Mucosa of descending colon (tissue), 3 donors: ENCODE data around the gene AKAP6. TPM values are rescaled to one million over a fixed set of nuclear protein-coding genes. Genes with fewer than 3 reads are reported as not detected.

Experiments
- ATAC-seq: fragments of 200-7000 bp; cut with Tn5 transposase; one replicate; pipeline ENCODE4 v1.9.1; 2020; ENCODE audit warnings: mild to moderate bottlenecking, moderate library complexity
- DNase-seq, 3 donors: peaks; one replicate each; pipeline ENCODE4 v3.0.0-alpha.2; 2020
- H3K36me3 ChIP-seq: fragments of 200-600 bp; one replicate; pipeline ENCODE4 v1.8.0; 2021; ENCODE audit warnings: low read depth, mild to moderate bottlenecking
- H3K4me1 ChIP-seq: fragments of 200-600 bp; one replicate; pipeline ENCODE4 v1.8.0; 2021; ENCODE audit warnings: low read depth, mild to moderate bottlenecking
- H3K4me3 ChIP-seq: fragments of 200-600 bp; one replicate; pipeline ENCODE4 v1.8.0; 2021; ENCODE audit warnings: mild to moderate bottlenecking
- H3K9me3 ChIP-seq: fragments of 200-600 bp; one replicate; pipeline ENCODE4 v1.8.0; 2021; ENCODE audit warnings: mild to moderate bottlenecking
- intact Hi-C, 2 donors: fragments of 100-400 bp; cut with DNase I in 1 of 2; cut with micrococcal nuclease in 1 of 2; formaldehyde crosslinking; loops; one replicate each; pipeline versions ENCODE4 v1.11.0 to v1.11.1; 2022; cut with DNase I, micrococcal nuclease
- total RNA-seq, 3 donors: library from RNA; stranded (reverse); fragmentation: NEBNext Ultra II Directional in 2 of 3; extraction: Animal tissue kit (Norgen Biotek cat#: 25700) in 2 of 3; gene quantifications; one replicate each; pipeline versions ENCODE4 v1.2.1 to v1.2.4, GENCODE V29; 2021 to 2023
- TF ChIP-seq, protein P1 (sequence below): fragments of 200-600 bp; IDR thresholded peaks from one replicate; pipeline ENCODE4 v1.8.0; 2022; ENCODE audit warnings: antibody characterized with exemption, mild to moderate bottlenecking
- donor health status: DM: no; HTN: no; CAD: no; lungs with moderate emphysema.
- donor health status: DM: no; HTN: no; CAD: no.
- donor health status: DM: no; HTN: yes; CAD: no.

The AKAP6 gene
- total RNA-seq, 3 donors from 2014 or later, result 4.2 to 30.8 (median 5.4) TPM

DNA sequence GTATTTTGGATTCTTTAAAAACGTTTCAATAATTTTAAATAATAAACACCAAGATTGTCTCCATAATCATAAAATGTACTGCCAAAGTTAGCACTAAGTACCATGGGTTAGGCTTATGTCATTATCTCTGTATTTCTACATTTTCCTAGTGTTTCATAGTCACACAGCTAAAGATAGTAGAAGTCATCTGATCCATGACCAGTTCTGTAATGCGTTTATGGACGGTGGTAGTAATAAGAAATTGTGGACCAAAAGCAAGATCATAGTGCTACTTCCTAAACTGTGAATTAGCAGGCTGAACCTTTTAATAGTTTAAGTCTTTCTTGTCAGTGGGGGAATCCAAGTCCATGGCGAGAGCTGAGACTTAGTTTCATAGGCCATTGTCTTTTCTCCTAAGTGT is 142.1 kb downstream of the AKAP6 start:
- intact Hi-C loops, result no loop called here
- Histone ChIP-seq H3K4me1 (peaks cover 5% of the 10 kb centered on the region), H3K9me3 (no peaks in the 10 kb centered on the region), H3K36me3 (no peaks in the 10 kb centered on the region), H3K4me3 (no peak overlapping the region)
- DNase-seq (no peak), ATAC-seq (no peak)
- TF ChIP-seq, protein P1, sequence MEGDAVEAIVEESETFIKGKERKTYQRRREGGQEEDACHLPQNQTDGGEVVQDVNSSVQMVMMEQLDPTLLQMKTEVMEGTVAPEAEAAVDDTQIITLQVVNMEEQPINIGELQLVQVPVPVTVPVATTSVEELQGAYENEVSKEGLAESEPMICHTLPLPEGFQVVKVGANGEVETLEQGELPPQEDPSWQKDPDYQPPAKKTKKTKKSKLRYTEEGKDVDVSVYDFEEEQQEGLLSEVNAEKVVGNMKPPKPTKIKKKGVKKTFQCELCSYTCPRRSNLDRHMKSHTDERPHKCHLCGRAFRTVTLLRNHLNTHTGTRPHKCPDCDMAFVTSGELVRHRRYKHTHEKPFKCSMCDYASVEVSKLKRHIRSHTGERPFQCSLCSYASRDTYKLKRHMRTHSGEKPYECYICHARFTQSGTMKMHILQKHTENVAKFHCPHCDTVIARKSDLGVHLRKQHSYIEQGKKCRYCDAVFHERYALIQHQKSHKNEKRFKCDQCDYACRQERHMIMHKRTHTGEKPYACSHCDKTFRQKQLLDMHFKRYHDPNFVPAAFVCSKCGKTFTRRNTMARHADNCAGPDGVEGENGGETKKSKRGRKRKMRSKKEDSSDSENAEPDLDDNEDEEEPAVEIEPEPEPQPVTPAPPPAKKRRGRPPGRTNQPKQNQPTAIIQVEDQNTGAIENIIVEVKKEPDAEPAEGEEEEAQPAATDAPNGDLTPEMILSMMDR, result no peak

DNA sequence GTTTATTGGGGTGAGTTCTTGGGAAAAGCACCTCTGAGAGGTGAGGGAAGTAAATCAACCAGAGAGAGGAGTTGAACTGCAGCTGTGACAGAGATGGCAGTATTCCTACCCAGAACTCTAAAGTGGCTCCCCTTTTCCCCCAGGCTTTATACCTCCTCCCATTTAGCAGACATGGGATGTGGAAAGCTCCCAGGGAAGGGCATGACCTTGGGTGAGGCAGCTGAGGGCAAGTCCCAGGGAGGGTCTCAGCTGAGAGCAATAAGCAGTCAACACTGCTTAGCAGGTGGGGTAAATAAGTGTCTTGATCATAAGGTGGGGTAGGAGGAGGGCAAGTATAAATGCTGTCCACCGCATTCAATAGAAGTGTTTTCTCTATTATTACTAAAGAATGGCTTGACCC is 143.0 kb downstream of the AKAP6 start:
- no peaks in the 10 kb centered on the region for H3K9me3 ChIP-seq
- intact Hi-C loops, result no loop called here
- H3K4me1 ChIP-seq, result peaks cover 5% of the 10 kb centered on the region
- peak in 1 of 3 donors; percentile 15 for DNase-seq
- no peaks in the 10 kb centered on the region for H3K36me3 ChIP-seq
- no peak for ATAC-seq
- no peak overlapping the region for H3K4me3 ChIP-seq
- TF ChIP-seq, protein P1, result no peak

DNA sequence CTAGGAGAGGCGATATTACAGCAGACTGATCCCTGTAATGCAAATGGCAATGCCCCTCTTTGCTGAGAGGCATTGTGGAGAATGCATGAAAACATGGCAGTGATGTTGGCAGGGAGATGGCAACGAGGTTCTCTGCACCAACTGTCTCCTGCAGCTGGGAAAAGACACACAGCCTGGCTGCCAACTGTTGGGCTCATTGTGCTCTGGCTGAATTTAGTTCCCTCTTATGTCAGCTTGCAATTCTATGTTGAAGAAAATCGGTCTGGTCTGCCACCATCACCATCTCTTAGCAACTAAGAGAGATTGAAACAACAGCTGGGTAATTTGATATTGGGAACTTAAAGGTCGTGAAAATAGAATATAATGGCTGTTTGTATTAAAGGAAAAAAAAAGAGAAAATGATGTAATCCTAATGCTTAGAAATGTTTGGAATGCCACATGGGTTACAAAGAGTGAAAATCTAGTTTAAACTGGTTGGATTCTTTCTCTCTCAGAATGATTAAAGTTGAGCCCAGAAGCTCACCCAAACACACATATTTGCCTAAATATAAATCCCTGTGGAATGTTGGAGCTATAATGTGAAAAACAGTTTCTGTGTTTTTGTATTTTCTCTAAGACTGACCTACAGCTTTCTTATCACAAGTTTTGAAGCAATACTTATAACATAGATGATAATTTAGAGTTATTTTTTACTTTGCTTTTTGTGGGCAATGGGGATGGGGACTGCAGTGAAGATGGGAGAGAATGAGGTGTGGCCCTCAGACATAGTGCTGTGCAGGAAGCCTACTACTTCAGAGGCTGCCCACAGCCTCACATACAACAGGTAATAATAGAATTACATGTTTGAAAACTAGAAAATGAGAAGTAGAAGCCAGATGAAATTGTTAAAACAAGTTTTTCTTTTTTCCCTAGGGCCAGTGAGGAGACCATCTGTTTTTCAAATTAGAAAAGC is 143.7 kb downstream of the AKAP6 start:
- H3K9me3 ChIP-seq, result no peaks in the 10 kb centered on the region
- intact Hi-C loops, result no loop called here
- peaks cover 5% of the 10 kb centered on the region for H3K4me1 ChIP-seq
- ATAC-seq (no peak), DNase-seq (no peak)
- H3K36me3 ChIP-seq, result no peaks in the 10 kb centered on the region
- H3K4me3 ChIP-seq, result no peak overlapping the region
- TF ChIP-seq, protein P1, result no peak

DNA sequence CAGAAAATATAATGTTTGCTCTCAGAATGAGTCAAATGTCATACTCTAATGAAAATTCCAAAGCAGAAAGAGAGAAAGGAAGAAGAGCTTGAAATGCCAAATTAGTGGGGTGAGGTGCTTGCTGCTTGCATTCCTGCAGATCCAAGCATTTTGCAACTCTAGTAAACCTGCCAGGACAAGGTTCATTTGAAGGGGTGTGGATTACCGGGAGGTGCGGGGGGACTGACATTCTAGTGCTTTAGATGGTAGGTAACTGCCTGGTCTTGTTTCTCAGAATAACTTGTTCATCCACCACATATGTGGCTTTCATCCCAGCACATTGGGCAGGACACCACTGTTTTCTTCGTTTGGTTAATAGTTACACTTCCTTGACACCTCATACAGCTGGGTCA is 144.4 kb downstream of the AKAP6 start:
- ATAC-seq (peak; percentile 16), DNase-seq (peak in 2 of 3 donors; percentile 34 to 42)
- no peak overlapping the region for H3K4me3 ChIP-seq
- intact Hi-C loops, result no loop called here
- no peaks in the 10 kb centered on the region for H3K36me3 ChIP-seq
- TF ChIP-seq, protein P1, result no peak
- H3K9me3 ChIP-seq, result no peaks in the 10 kb centered on the region
- H3K4me1 ChIP-seq, result peaks cover 5% of the 10 kb centered on the region

DNA sequence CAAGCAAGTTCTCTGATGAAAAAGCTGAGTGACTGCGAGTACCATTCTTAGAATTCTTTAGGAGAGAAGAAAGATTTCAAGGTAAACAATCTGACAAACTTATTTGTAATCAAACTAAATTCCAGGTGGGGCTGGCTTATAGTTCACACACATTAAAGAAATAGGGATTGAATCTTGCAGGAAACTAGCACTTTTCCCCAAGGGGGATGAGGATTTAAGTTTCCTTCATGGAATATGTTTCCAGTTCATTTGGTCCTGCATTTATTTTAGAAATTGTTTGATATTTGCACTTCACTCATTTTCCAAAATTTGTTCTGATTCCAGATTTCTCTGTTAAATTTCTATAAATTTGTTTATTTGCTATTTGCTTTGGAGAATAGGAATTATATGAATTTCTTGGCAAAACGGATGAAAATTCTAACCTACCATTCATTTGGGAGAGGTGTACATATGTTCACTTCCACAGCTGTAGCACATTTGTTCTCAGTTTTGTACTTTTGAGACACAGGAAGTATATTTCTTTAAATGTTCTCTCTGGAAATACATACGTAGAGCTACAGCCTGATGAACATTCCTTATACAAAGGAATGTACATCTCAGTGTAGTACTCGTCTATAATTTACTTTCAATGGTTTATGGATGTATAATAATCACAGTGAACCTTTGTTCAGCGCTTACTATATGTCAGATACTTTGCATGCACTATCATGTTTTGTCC is 145.5 kb downstream of the AKAP6 start:
- no peaks in the 10 kb centered on the region for H3K36me3 ChIP-seq
- no peak overlapping the region for H3K4me3 ChIP-seq
- DNase-seq (no peak), ATAC-seq (no peak)
- intact Hi-C loops, result no loop called here
- H3K9me3 ChIP-seq, result no peaks in the 10 kb centered on the region
- peaks cover 5% of the 10 kb centered on the region for H3K4me1 ChIP-seq
- TF ChIP-seq, protein P1, result no peak
